HEK293 (cell line): ENCODE data around the gene CEP57L1.

Experiments
- BCL11A ChIP-seq: fragments of 450-650 bp; formaldehyde crosslinking; IDR thresholded peaks from 2 replicates; pipeline ENCODE4 v1.5.1; 2016; ENCODE audit warnings: low read depth, missing biosample characterization, missing genetic modification characterization
- GLI2 ChIP-seq: fragments of 450-650 bp; formaldehyde crosslinking; IDR thresholded peaks from 2 replicates; pipeline ENCODE4; 2017; ENCODE audit warnings: missing biosample characterization, missing genetic modification characterization, low read depth, borderline replicate concordance
- GLIS1 ChIP-seq: fragments of 450-650 bp; formaldehyde crosslinking; IDR thresholded peaks from 2 replicates; pipeline ENCODE4 v1.5.1; 2016; ENCODE audit warnings: missing biosample characterization, missing genetic modification characterization
- HOXD13 ChIP-seq: sonication (generic); formaldehyde crosslinking; IDR thresholded peaks from 2 replicates; pipeline ENCODE4 v1.8.0; 2022; ENCODE audit warnings: missing genetic modification reagents, borderline replicate concordance
- IKZF3 ChIP-seq: fragments of 450-650 bp; IDR thresholded peaks from 2 replicates; pipeline ENCODE4 v1.5.0; 2018; ENCODE audit warnings: missing biosample characterization, mild to moderate bottlenecking, missing genetic modification characterization, moderate library complexity
- KLF9 ChIP-seq: fragments of 450-650 bp; formaldehyde crosslinking; IDR thresholded peaks from 2 replicates; pipeline ENCODE4 v1.5.1; 2016; ENCODE audit warnings: missing biosample characterization, missing genetic modification characterization, low read depth
- OSR2 ChIP-seq: fragments of 450-650 bp; formaldehyde crosslinking; IDR thresholded peaks from 2 replicates; pipeline ENCODE4 v1.5.1; 2016; ENCODE audit warnings: missing biosample characterization, missing genetic modification characterization
- PRDM6 ChIP-seq: fragments of 450-650 bp; formaldehyde crosslinking; IDR thresholded peaks from 2 replicates; pipeline ENCODE4 v1.5.1; 2017; ENCODE audit warnings: missing biosample characterization, missing genetic modification characterization
- REST ChIP-seq: fragments of 450-650 bp; formaldehyde crosslinking; IDR thresholded peaks from 2 replicates; pipeline ENCODE4 v1.5.1; 2016; ENCODE audit warnings: missing biosample characterization, missing genetic modification characterization
- SP3 ChIP-seq: fragments of 450-650 bp; formaldehyde crosslinking; IDR thresholded peaks from 2 replicates; pipeline ENCODE4 v1.5.1; 2016; ENCODE audit warnings: missing biosample characterization, missing genetic modification characterization
- TCF7L2 ChIP-seq: IDR thresholded peaks from 2 replicates; pipeline ENCODE4 v1.6.1; 2011; ENCODE audit warnings: low read depth, mild to moderate bottlenecking, inconsistent platforms, low read length, moderate library complexity, borderline replicate concordance
- ZBTB20 ChIP-seq: fragments of 450-650 bp; formaldehyde crosslinking; IDR thresholded peaks from 2 replicates; pipeline ENCODE4 v1.5.1; 2016; ENCODE audit warnings: missing biosample characterization, missing genetic modification characterization
- ZBTB26 ChIP-seq: fragments of 450-650 bp; formaldehyde crosslinking; optimal IDR thresholded peaks from 2 replicates; pipeline ENCODE3; 2016; ENCODE audit warnings: missing biosample characterization, mild to moderate bottlenecking, missing genetic modification characterization
- ZFP37 ChIP-seq: fragments of 450-650 bp; formaldehyde crosslinking; IDR thresholded peaks from 2 replicates; pipeline ENCODE4 v1.5.1; 2016; ENCODE audit warnings: missing biosample characterization, missing genetic modification characterization
- ZIC2 ChIP-seq: fragments of 450-650 bp; formaldehyde crosslinking; IDR thresholded peaks from 2 replicates; pipeline ENCODE4 v1.5.1; 2016; ENCODE audit warnings: missing biosample characterization, missing genetic modification characterization
- ZNF2 ChIP-seq: fragments of 450-650 bp; formaldehyde crosslinking; IDR thresholded peaks from 2 replicates; pipeline ENCODE4 v1.5.1; 2016; ENCODE audit warnings: missing biosample characterization, missing genetic modification characterization
- ZNF292 ChIP-seq: fragments of 450-650 bp; formaldehyde crosslinking; IDR thresholded peaks from 2 replicates; pipeline ENCODE4 v1.5.1; 2016; ENCODE audit warnings: low read depth, missing biosample characterization, missing genetic modification characterization, borderline replicate concordance
- ZNF391 ChIP-seq: fragments of 450-650 bp; formaldehyde crosslinking; IDR thresholded peaks from 2 replicates; pipeline ENCODE4 v1.5.1; 2016; ENCODE audit warnings: low read depth, missing biosample characterization, missing genetic modification characterization, borderline replicate concordance
- ZNF416 ChIP-seq: fragments of 450-650 bp; formaldehyde crosslinking; IDR thresholded peaks from 2 replicates; pipeline ENCODE4 v1.5.1; 2016; ENCODE audit warnings: missing biosample characterization, missing genetic modification characterization
- ZNF544 ChIP-seq: fragments of 450-650 bp; formaldehyde crosslinking; IDR thresholded peaks from 2 replicates; pipeline ENCODE4 v1.5.0; 2017; ENCODE audit warnings: missing biosample characterization, missing genetic modification characterization
- ZNF561 ChIP-seq: fragments of 450-650 bp; IDR thresholded peaks from 2 replicates; pipeline ENCODE4 v1.5.1; 2018; ENCODE audit warnings: missing biosample characterization, missing genetic modification characterization, borderline replicate concordance
- ZNF585B ChIP-seq: fragments of 450-650 bp; formaldehyde crosslinking; IDR thresholded peaks from 2 replicates; pipeline ENCODE4 v1.5.1; 2016; ENCODE audit warnings: missing biosample characterization, missing genetic modification characterization
- ZNF600 ChIP-seq: fragments of 450-650 bp; formaldehyde crosslinking; IDR thresholded peaks from 2 replicates; pipeline ENCODE4 v1.5.1; 2016; ENCODE audit warnings: missing biosample characterization, missing genetic modification characterization
- ZNF629 ChIP-seq: fragments of 450-650 bp; formaldehyde crosslinking; IDR thresholded peaks from 2 replicates; pipeline ENCODE4 v1.5.1; 2017; ENCODE audit warnings: missing biosample characterization, missing genetic modification characterization
- ZNF660 ChIP-seq: fragments of 450-650 bp; IDR thresholded peaks from 2 replicates; pipeline ENCODE4 v1.5.1; 2018; ENCODE audit warnings: missing biosample characterization, mild to moderate bottlenecking, missing genetic modification characterization
- ZNF791 ChIP-seq: fragments of 450-650 bp; formaldehyde crosslinking; IDR thresholded peaks from 2 replicates; pipeline ENCODE4 v1.5.1; 2016; ENCODE audit warnings: missing biosample characterization, missing genetic modification characterization
- ZXDB ChIP-seq: fragments of 450-650 bp; formaldehyde crosslinking; IDR thresholded peaks from 2 replicates; pipeline ENCODE4 v1.5.1; 2016; ENCODE audit warnings: missing biosample characterization, missing genetic modification characterization
- TF ChIP-seq, protein P1 (sequence below): fragments of 450-650 bp; formaldehyde crosslinking; IDR thresholded peaks from 2 replicates; pipeline ENCODE4 v1.5.1; 2017; ENCODE audit warnings: missing biosample characterization, missing genetic modification characterization
- TF ChIP-seq, protein P2 (sequence below): fragments of 450-650 bp; IDR thresholded peaks from 2 replicates; pipeline ENCODE4 v1.5.1; 2018; ENCODE audit warnings: missing biosample characterization, missing genetic modification characterization
- TF ChIP-seq, protein P3 (sequence below): fragments of 450-650 bp; formaldehyde crosslinking; IDR thresholded peaks from 2 replicates; pipeline ENCODE4 v1.5.1; 2016; ENCODE audit warnings: missing biosample characterization, missing genetic modification characterization

CEP57L1 gene

GRCh38 chr6:109095036-109095834 lies at the start of gene CEP57L1 (continued):
- TF ChIP-seq TCF7L2 (no peak), ZBTB26 (peak; percentile 57), ZNF660 (tag by site-specific recombination) (no peak; the same call in 1 of the 2 replicates), ZFP37 (tag by site-specific recombination) (peak; percentile 92), HOXD13 (CRISPR knock-in tag) (no peak), OSR2 (tag by site-specific recombination) (no peak), ZNF600 (tag by site-specific recombination) (peak; percentile 89), ZXDB (tag by site-specific recombination) (peak; percentile 98), ZNF585B (tag by site-specific recombination) (no peak), ZNF416 (tag by site-specific recombination) (no peak), ZNF791 (tag by site-specific recombination) (no peak), PRDM6 (no peak), ZBTB20 (tag by site-specific recombination) (peak; percentile 80), SP3 (tag by site-specific recombination) (peak; percentile 41), BCL11A (no peak), ZNF391 (tag by site-specific recombination) (no peak), ZNF292 (no peak), GLI2 (tag by site-specific recombination) (no peak), ZNF544 (tag by site-specific recombination) (no peak), ZNF2 (tag by site-specific recombination) (peak; percentile 76; the same call in 1 of the 2 replicates), GLIS1 (tag by site-specific recombination) (peak; percentile 15; the same call in 1 of the 2 replicates), KLF9 (peak; percentile 40; the same call in 1 of the 2 replicates), REST (tag by site-specific recombination) (0 out of 2 replicates have a peak, but pooled peaks have one; percentile 10), ZNF561 (tag by site-specific recombination) (peak; percentile 48), ZNF629 (tag by site-specific recombination) (peak; percentile 87), IKZF3 (tag by site-specific recombination) (peak; percentile 85), ZIC2 (tag by site-specific recombination) (no peak)
- TF ChIP-seq, protein P1, sequence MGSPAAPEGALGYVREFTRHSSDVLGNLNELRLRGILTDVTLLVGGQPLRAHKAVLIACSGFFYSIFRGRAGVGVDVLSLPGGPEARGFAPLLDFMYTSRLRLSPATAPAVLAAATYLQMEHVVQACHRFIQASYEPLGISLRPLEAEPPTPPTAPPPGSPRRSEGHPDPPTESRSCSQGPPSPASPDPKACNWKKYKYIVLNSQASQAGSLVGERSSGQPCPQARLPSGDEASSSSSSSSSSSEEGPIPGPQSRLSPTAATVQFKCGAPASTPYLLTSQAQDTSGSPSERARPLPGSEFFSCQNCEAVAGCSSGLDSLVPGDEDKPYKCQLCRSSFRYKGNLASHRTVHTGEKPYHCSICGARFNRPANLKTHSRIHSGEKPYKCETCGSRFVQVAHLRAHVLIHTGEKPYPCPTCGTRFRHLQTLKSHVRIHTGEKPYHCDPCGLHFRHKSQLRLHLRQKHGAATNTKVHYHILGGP = no peak
- TF ChIP-seq, protein P2, sequence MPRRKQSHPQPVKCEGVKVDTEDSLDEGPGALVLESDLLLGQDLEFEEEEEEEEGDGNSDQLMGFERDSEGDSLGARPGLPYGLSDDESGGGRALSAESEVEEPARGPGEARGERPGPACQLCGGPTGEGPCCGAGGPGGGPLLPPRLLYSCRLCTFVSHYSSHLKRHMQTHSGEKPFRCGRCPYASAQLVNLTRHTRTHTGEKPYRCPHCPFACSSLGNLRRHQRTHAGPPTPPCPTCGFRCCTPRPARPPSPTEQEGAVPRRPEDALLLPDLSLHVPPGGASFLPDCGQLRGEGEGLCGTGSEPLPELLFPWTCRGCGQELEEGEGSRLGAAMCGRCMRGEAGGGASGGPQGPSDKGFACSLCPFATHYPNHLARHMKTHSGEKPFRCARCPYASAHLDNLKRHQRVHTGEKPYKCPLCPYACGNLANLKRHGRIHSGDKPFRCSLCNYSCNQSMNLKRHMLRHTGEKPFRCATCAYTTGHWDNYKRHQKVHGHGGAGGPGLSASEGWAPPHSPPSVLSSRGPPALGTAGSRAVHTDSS (tag by site-specific recombination) = no peak
- TF ChIP-seq, protein P3, sequence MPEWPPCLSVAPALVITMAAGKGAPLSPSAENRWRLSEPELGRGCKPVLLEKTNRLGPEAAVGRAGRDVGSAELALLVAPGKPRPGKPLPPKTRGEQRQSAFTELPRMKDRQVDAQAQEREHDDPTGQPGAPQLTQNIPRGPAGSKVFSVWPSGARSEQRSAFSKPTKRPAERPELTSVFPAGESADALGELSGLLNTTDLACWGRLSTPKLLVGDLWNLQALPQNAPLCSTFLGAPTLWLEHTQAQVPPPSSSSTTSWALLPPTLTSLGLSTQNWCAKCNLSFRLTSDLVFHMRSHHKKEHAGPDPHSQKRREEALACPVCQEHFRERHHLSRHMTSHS (tag by site-specific recombination) = no peak
